GM12873 (cell line): ENCODE data around the gene FAIM2.

Experiments
- TF ChIP-seq, protein P1 (sequence below): IDR thresholded peaks from 2 replicates; pipeline ENCODE4 v1.5.1; 2012; ENCODE audit warnings: low read depth, mild to moderate bottlenecking, moderate library complexity, low read length, control low read depth; ENCODE audit not compliant: insufficient read depth; ENCODE audit errors: missing control alignments

The FAIM2 gene

DNA sequence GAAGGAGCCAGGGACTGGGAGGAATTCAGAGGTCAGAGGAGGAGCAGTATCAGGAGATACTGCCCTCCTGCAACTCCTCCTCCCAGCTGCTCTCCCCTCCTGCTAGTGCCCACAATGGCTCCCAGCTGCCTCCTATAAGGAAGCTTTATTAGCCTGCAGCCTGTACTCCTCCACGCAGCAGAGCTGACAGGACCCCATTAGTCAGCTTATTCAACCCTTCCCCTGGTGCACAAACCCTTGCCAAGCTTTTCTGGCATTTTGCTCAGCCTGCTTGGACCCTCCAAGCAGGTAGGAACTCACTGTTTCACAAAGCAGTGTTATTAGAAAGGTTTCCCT, 39.9 kb upstream of the FAIM2 start:
- TF ChIP-seq, protein P1, sequence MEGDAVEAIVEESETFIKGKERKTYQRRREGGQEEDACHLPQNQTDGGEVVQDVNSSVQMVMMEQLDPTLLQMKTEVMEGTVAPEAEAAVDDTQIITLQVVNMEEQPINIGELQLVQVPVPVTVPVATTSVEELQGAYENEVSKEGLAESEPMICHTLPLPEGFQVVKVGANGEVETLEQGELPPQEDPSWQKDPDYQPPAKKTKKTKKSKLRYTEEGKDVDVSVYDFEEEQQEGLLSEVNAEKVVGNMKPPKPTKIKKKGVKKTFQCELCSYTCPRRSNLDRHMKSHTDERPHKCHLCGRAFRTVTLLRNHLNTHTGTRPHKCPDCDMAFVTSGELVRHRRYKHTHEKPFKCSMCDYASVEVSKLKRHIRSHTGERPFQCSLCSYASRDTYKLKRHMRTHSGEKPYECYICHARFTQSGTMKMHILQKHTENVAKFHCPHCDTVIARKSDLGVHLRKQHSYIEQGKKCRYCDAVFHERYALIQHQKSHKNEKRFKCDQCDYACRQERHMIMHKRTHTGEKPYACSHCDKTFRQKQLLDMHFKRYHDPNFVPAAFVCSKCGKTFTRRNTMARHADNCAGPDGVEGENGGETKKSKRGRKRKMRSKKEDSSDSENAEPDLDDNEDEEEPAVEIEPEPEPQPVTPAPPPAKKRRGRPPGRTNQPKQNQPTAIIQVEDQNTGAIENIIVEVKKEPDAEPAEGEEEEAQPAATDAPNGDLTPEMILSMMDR = no peak

DNA sequence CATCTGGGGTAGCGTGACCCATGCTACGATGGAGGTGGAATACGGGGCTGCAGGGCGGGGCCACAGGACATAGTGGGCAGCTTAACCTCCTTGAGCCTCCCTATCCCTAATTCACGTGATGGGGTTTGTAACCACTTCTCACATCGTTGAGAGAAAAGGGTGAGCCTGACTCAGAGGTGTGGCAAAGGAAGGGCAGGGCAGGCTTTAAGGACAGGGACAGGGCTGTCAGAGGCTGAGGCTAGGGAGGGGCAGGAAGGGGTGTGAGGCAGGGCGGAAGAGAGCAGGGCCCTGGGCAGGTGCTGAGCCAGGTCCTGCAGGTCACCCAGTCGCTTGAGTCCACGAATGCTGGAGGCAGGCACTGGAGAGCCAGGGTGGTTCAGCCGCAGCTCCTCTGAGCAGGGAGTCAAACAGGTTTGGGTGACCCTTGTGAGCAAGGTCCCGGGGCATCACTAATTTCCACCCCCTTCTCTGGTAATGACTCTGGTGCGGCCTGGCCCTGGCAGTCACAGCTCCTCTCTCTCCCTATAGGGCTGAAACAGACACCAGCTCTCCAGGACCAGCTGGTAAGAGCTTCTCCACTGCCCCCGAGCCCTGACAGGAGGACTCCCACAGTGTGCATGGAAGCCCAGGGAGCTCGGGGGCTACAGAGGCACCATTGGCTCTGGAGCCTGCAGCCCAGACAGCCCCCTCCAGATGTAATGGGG, 39.4 kb upstream of the FAIM2 start:
- TF ChIP-seq, protein P1 = no peak

DNA sequence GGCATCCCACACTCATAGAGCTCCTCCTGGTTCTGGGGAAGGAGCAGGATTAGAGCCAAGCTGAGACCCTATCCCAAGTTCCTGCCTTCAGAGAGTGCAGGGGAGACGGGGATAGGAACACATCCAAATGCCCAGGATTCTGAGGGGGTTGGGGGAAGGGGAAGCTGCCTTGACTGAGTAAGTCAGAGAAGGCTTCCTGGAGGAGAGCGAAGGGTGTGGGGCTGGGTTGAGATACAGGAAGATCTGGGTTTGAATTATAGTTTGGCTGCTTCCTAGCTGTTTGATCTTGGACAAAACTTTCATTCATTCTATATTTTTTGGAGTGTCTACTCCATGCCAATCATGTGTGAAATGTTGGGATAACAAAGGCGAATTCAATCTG, 38.8 kb upstream of the FAIM2 start:
- TF ChIP-seq, protein P1 = no peak

DNA sequence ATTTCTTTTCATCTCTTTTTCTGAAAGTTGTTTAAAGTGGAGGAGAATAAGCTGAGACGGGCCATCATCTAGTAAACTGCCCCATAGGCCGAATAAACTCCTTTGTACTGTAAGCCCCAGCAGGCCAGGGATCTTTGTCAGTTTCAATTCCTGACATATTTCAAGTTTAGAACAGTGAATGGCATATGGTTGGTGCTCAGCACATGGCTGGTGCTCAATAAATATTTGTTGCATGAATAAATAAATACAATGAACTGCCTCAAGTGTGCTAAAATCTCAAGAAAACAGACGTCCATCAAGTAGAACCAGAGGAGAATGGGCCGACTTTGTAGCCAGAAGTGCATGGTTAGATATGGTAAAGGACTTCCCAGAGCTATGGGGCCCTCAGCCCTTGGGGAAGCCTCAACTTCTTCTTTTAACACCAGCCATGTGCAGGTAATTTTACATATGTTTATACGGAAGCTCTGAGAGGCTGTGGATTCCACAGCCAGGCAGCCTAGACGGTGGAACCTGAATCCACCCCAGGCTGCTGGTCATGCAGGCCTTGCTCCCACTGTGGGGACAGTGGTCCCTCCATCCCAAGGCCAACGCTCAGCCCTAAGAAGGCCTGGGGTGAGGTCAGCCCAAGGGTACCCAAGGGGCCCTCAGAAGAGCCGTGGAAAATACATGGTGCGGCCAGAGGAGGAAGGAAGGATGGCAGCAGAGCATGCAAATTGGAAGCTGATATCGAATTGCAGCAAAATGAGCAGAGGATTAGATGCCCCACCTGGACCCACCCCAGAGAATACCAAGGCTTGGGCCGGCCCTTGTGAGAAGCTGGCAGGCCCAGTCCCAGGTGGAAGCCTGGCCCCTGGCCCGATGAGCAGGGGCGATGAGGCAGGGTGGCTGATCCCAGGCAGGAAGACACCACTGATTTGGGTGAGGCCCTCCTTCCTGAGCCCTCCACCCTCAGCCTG, 38.1 kb upstream of the FAIM2 start:
- TF ChIP-seq, protein P1 = no peak

DNA sequence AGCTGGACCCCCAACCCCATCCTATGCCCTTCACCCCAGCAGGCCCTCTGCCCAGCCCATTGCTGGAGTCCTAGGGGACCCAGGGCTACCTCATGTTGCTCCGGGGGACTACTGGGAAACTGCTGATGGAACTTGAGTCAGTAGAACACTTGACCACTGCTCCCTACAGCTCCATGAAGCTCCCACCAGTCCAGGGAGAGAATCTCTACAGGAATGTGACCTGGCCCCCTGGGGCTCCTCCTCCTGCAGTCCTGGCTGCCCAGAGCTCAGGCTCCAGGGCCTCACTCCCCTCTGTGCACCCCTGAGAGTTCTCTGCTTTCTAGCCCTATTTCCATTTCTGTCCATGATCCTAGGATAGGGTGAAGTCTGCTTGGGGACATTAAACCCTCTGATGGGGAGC, 36.0 kb upstream of the FAIM2 start:
- TF ChIP-seq, protein P1 = no peak

DNA sequence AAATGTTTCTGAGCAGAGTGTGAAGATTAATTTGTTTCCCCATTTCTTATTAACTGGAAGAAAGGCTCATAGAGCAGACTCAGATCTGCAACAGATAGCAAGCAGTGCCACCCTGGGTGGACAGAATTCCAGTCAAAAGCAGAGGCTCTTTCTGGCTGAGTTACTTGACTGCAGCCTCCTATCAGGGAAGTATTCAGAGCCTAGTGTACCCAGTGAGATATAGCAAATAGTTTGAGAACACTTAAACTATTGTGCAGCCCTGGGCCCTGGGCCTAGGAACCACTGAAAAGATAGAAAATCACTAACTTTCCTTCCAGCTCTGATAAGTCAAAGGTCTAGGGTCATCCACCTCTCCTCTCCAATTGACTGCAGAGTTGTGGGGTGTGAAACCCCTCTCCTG, 35.6 kb upstream of the FAIM2 start:
- TF ChIP-seq, protein P1 = no peak

DNA sequence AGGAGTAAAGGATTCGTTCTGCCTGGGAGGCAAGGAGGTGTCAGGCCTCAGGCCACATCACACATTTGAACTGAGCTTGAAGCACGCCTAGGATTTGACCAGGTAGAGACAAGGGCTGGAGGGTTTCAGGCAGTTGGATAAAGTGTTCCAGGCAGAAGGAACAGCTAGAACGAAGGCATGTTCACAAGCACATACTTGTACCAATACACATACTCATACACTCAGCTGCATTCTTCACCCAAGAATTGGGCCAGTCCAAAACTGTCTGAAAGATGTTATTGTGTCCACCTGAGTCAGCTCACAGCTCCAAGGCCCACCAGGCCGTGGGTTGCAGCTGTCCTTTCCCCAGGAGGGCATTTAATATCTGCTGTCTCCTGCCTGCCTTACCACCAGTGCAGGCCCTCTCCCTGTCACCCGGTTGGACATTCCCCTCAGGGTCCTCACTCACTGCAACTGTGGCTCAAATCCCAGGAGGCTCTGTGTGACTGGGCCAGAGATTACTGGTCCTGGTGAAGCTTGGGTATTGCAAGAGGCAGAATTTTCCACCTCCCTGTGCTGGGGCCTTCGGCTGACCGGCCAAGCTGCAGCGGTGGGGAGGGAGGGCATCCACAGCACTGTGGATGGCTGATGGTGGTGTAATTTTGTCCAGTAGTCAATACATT, 34.1 kb upstream of the FAIM2 start:
- TF ChIP-seq, protein P1 = no peak
